ENCODE data around the gene RAB6B.

GRCh38 chr3:133928903-133929607 lies 33.4 kb upstream of the RAB6B start:
- TF ChIP-seq CTCF (IDR thresholded peaks at IDR 0.05 in 8 of 11, conservative IDR thresholded peaks at IDR 0.05 in 3 of 11) (no peak), POLR2A (IDR thresholded peaks at IDR 0.05) (no peak)
